Spleen (tissue), 11 donors: Measurements from ENCODE around the gene SLC2A10. TPM values are rescaled to one million over a fixed set of nuclear protein-coding genes. Genes with fewer than 3 reads are reported as not detected.
A peak's percentile ranks its signal among the peaks of the same experiment; 100 is the strongest.

Experiments used
- DNase-seq: peaks from one replicate; pipeline ENCODE4 v3.0.0-alpha.2; 2020
- H3K27ac ChIP-seq, 8 donors: fragments of 200-600 bp; sonication (generic) in 7 of 8; 1 replicate in 4 of 8; 2 replicates in 4 of 8; pipeline versions ENCODE4 v1.5.0 to v1.8.0; 2016 to 2021; ENCODE audit warnings: inconsistent platforms in 4 of 8, mild to moderate bottlenecking in 4 of 8, moderate library complexity in 1 of 8
- H3K27me3 ChIP-seq, 7 donors: fragments of 200-600 bp; sonication (generic) in 6 of 7; replicated peaks in 1 of 7; 1 replicate in 4 of 7; 2 replicates in 3 of 7; pipeline versions ENCODE4 v1.5.0 to v1.8.0; 2016 to 2021; ENCODE audit warnings: inconsistent platforms in 3 of 7, mild to moderate bottlenecking in 1 of 7
- H3K36me3 ChIP-seq, 6 donors: fragments of 200-600 bp; sonication (generic) in 5 of 6; 1 replicate in 4 of 6; 2 replicates in 2 of 6; pipeline versions ENCODE4 v1.5.0 to v1.8.0; 2016 to 2021; ENCODE audit warnings: inconsistent platforms in 2 of 6
- H3K4me1 ChIP-seq, 6 donors: fragments of 200-600 bp; sonication (generic) in 5 of 6; 1 replicate in 3 of 6; 2 replicates in 3 of 6; pipeline versions ENCODE4 v1.5.0 to v1.8.0; 2016 to 2021; ENCODE audit warnings: inconsistent platforms in 3 of 6
- H3K4me3 ChIP-seq, 8 donors: fragments of 200-600 bp; sonication (generic) in 7 of 8; 1 replicate in 4 of 8; 2 replicates in 4 of 8; pipeline versions ENCODE4 v1.5.0 to v1.8.0; 2016 to 2021; ENCODE audit warnings: inconsistent platforms in 4 of 8, mild to moderate bottlenecking in 4 of 8, moderate library complexity in 2 of 8
- H3K9me3 ChIP-seq, 8 donors: fragments of 200-600 bp; sonication (generic) in 7 of 8; 1 replicate in 4 of 8; 2 replicates in 4 of 8; pipeline versions ENCODE4 v1.5.0 to v1.8.0; 2016 to 2021; ENCODE audit warnings: inconsistent platforms in 4 of 8
- CTCF ChIP-seq, 11 experiments: fragments of 200-600 bp in 7 of 11; fragments of 450-650 bp in 4 of 11; sonication (generic) in 4 of 11; IDR thresholded peaks in 8 of 11; conservative IDR thresholded peaks in 3 of 11; 1 replicate in 7 of 11; 2 replicates in 4 of 11; pipeline versions ENCODE4 v1.4.0 to v1.8.0; 2016 to 2021; ENCODE audit warnings: antibody characterized with exemption in 11 of 11, inconsistent platforms in 4 of 11, mild to moderate bottlenecking in 1 of 11
- POLR2A ChIP-seq, 3 donors: fragments of 450-650 bp; IDR thresholded peaks; one replicate each; pipeline ENCODE4 v1.5.1; 2017; ENCODE audit warnings: antibody characterized with exemption in 3 of 3, mild to moderate bottlenecking in 1 of 3
- POLR2AphosphoS5 ChIP-seq, 3 donors: sonication (generic); formaldehyde crosslinking; IDR thresholded peaks; one replicate each; pipeline ENCODE4 v1.5.1; 2017; ENCODE audit warnings: antibody characterized with exemption in 3 of 3
- WGBS, 5 donors: extraction: QIAGEN DNeasy Blood & Tissue Kit in 3 of 5; methylation state at CpG; one replicate each; pipeline versions ENCODE4 v1.1.5 to v1.1.7; 2013 to 2018; 5-methylcytosine and 5-hydroxymethylcytosine counted together
- intact Hi-C: fragments of 100-400 bp; cut with DNase I; formaldehyde crosslinking; loops from one replicate; pipeline ENCODE4 v1.15.0; 2023; ENCODE audit warnings: low total_unique reads
- polyA plus RNA-seq, 3 donors: library from polyadenylated mRNA; stranded (reverse); fragments of 200-250 nt; gene quantifications; one replicate each; pipeline ENCODE4 v1.2.1, GENCODE V29; 2013
- total RNA-seq, 7 donors: library from RNA; depleted of rRNA in 3 of 7; stranded (reverse); fragments of >200 nt in 3 of 7; fragmentation: NEBNext Ultra II Directional in 4 of 7; extraction: Animal tissue kit (Norgen Biotek cat#: 25700) in 4 of 7; gene quantifications; one replicate each; pipeline versions ENCODE4 v1.1.0 to v1.2.1, GENCODE V29; 2016 to 2021
- donor health status: healthy with polysubstance abuse.
- donor health status: DM: no; HTN: no; CAD: no; lungs with moderate emphysema.
- donor health status: DM: no; HTN: no; CAD: no.
- donor health status: Bipolar disorder and iron deficiency.
- donor health status: healthy.
- donor health status: DM: no; HTN: no; CAD: no.
- donor health status: DM: yes; HTN: yes; CAD: no.

Gene SLC2A10
- total and polyA plus RNA-seq, 10 donors: 1.9 to 7.3 (median 2.9) TPM

- intact Hi-C loops: loop anchor here (10.0 kb wide), 1 partner anchor 632 kb away; no protein-coding TSS in a partner anchor
- no peak overlapping the region for H3K4me3 ChIP-seq
- no peak for TF ChIP-seq POLR2AphosphoS5 (IDR thresholded peaks at IDR 0.05)
- peak in 8 of 11 experiments; percentile 27 to 68 (median 60) for TF ChIP-seq CTCF (IDR thresholded peaks at IDR 0.05 in 8 of 11, conservative IDR thresholded peaks at IDR 0.05 in 3 of 11)
- no peaks in the 10 kb centered on the region for H3K9me3 ChIP-seq
- peaks cover 0 to 38% (median 1%) of the 10 kb centered on the region in 7 donors for H3K27me3 ChIP-seq
- whole genome bisulfite sequencing, 5 donors: 19 to 26% (median 22%) methylated on average over 10 of the region's 10 CpGs
- H3K4me1 ChIP-seq: no peaks in the 10 kb centered on the region
- no peaks in the 10 kb centered on the region for H3K36me3 ChIP-seq
- DNase-seq: no peak
- no peak overlapping the region for H3K27ac ChIP-seq
Measured at GRCh38 chr20:46752728-46753127, 43.3 kb downstream of the SLC2A10 start.

- WGBS, 5 donors: 88 to 92% (median 90%) methylated on average over 11 of the region's 11 CpGs
- intact Hi-C loops: loop anchor here (10.0 kb wide), 1 partner anchor 629 kb away; no protein-coding TSS in a partner anchor
Measured at GRCh38 chr20:46755483-46756413, 46.3 kb downstream of the SLC2A10 start.

DNA sequence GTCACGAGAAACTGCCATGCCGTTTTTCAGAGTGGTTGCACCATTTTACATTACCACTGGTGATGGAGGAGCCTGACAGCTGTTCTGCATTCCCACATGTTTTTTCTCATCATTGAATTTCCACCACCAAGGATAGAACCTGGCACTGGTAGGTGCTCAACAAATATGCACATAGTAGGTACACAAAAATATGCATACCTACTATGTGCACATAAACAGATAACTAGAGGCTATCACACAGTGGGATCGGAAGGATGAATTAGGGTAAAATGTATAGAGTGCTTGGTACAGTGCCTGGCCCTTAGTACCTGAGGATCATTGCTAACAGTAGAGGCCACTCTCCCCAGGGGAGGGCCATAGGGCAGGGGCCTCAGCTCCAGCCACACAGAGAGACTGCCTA, 47.0 kb downstream of the SLC2A10 start:
- intact Hi-C loops: loop anchor here (10.0 kb wide), 1 partner anchor 628 kb away; no protein-coding TSS in a partner anchor
- Histone ChIP-seq H3K4me1 (peaks cover 0 to 6% (median 2%) of the 10 kb centered on the region in 6 donors), H3K36me3 (no peaks in the 10 kb centered on the region), H3K9me3 (no peaks in the 10 kb centered on the region), H3K27ac (no peak overlapping the region), H3K27me3 (peaks cover 0 to 35% (median 0%) of the 10 kb centered on the region in 7 donors), H3K4me3 (no peak overlapping the region)
- TF ChIP-seq POLR2A (IDR thresholded peaks at IDR 0.05) (no peak), POLR2AphosphoS5 (IDR thresholded peaks at IDR 0.05) (no peak), CTCF (IDR thresholded peaks at IDR 0.05 in 8 of 11, conservative IDR thresholded peaks at IDR 0.05 in 3 of 11) (no peak)
- DNase-seq: no peak
- 87 to 96% (median 91%) methylated on average over 3 of the region's 3 CpGs for WGBS, 5 donors

More at GRCh38 chr20:46755483-46756413, 46.3 kb downstream of the SLC2A10 start:
- Histone ChIP-seq H3K36me3 (no peaks in the 10 kb centered on the region), H3K27me3 (peaks cover 0 to 37% (median 0%) of the 10 kb centered on the region in 7 donors), H3K9me3 (no peaks in the 10 kb centered on the region), H3K4me1 (peaks cover 0 to 6% (median 2%) of the 10 kb centered on the region in 6 donors), H3K27ac (no peak overlapping the region), H3K4me3 (no peak overlapping the region)
- DNase-seq: no peak
- TF ChIP-seq POLR2A (IDR thresholded peaks at IDR 0.05) (no peak), POLR2AphosphoS5 (IDR thresholded peaks at IDR 0.05) (no peak), CTCF (IDR thresholded peaks at IDR 0.05 in 8 of 11, conservative IDR thresholded peaks at IDR 0.05 in 3 of 11) (no peak)

DNA sequence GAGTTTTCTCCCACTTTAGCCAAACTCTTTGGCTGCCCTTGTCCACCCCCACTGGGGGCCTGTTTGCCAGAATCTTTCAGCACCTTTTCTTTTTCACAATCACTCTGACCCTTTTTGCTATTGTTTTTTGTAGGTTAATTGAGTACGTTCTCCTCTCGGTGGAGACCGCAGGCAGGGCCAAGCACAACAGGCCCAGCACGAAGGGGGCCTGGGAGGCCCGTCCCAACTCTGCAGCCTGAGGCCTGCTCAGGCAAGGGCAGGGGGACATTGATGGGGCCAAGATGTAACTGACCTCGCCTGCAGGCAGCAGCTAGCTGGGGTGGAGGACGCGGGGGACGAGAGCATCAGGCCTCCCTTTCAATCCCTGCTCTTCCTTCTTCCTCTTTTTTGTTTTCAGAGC, 47.7 kb downstream of the SLC2A10 start:
- intact Hi-C loops: loop anchor here (10.0 kb wide), 1 partner anchor 628 kb away; no protein-coding TSS in a partner anchor
- no peak overlapping the region for H3K4me3 ChIP-seq
- H3K9me3 ChIP-seq: no peaks in the 10 kb centered on the region
- H3K4me1 ChIP-seq: peaks cover 0 to 6% (median 2%) of the 10 kb centered on the region in 6 donors
- no peak overlapping the region for H3K27ac ChIP-seq
- no peak for DNase-seq
- H3K36me3 ChIP-seq: no peaks in the 10 kb centered on the region
- 82 to 88% (median 86%) methylated on average over 9 of the region's 9 CpGs for WGBS, 5 donors
- H3K27me3 ChIP-seq: peaks cover 0 to 35% (median 0%) of the 10 kb centered on the region in 7 donors
- no peak for TF ChIP-seq POLR2A (IDR thresholded peaks at IDR 0.05)
- no peak for TF ChIP-seq CTCF (IDR thresholded peaks at IDR 0.05 in 8 of 11, conservative IDR thresholded peaks at IDR 0.05 in 3 of 11)
- no peak for TF ChIP-seq POLR2AphosphoS5 (IDR thresholded peaks at IDR 0.05)
